ENCODE data around the gene LCN6. TPM values are rescaled to one million over a fixed set of nuclear protein-coding genes. Genes with fewer than 3 reads are reported as not detected.
"Not testable (repeated sequence)": the region's sequence is repeated elsewhere in the genome, so short reads cannot be mapped to it uniquely, and the experiment has no call there.

The LCN6 gene
- total and polyA plus RNA-seq, 5 experiments from 2014 or later = not detected

DNA sequence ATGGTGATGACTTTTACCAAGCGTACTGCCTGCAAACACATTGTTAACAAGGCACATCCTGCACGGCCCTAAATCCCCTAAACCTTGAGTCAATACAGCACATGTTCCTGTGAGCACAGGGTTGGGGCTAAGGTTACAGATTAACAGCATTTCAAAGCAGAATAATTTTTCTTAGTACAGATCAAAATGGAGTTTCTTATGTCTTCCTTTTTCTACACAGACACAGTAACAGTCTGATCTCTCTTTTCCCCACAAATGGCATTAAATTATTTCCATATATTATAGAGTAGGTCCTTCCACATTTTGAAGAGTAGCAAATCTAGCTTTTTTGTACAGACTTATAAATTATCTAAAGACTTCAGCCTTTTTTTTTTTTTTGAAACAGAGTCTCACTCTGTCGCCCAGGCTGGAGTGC is 41.2 kb upstream of the LCN6 start:
- H3K9me3 Mint-ChIP-seq = no peaks in the 10 kb centered on the region
- H3K27ac Mint-ChIP-seq = peak overlapping the region in 1 of 10 donors; percentile 69
- no peak overlapping the region for H3K4me3 Mint-ChIP-seq
- ATAC-seq = no peak
- H3K4me1 Mint-ChIP-seq = peaks cover 4 to 33% (median 28%) of the 10 kb centered on the region in 4 donors
- POLR2A ChIA-PET = interaction anchor here (1.0 kb wide), 1 partner anchor 239 kb away, joined by 5 read pairs; no protein-coding TSS in a partner anchor
- peaks cover 0 to 9% (median 3%) of the 10 kb centered on the region in 3 donors for H3K36me3 Mint-ChIP-seq
- no peak for DNase-seq
- H3K27me3 Mint-ChIP-seq = peaks cover 0 to 5% (median 0%) of the 10 kb centered on the region in 5 donors

DNA sequence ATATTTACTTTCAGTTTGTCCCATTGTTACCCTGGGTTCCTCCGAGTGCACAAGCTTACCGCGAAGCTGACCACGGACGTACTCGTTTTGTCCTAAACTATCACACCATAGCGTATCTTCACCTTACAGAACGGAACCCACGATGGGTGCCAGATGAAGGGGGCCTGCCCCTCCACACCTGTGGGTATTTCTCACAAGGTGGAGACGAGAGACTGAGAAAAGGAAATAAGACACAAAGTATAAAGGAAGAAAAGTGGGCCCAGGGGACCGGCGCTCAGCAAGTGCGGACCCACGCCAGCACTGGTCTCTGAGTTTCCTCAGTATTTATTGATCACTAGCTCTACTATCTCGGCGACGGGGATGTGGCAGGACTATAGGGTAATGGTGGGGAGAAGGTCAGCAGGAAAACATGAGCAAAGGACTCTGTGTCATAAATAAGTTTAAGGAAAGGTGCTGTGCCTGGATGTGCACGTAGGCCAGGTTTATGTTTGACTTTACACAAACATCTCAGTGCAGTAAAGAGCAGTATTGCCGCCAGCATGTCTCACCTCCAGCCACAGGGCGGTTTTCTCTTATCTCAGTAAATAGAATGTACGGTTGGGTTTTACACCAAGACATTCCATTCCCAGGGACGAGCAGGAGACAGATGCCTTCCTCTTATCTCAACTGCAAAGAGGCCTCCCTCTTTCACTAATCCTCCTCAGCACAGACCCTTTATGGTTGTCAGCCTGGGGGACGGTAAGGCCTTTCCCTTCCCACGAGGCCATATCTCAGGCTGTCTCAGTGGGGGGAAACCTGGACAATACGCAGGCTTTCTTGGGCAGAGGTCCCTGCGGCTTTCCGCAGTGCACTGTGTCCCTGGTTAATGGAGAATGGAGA is 40.6 kb upstream of the LCN6 start:
- H3K36me3 Mint-ChIP-seq, H3K27me3 Mint-ChIP-seq, H3K9me3 Mint-ChIP-seq, ATAC-seq, DNase-seq: not testable (repeated sequence)
- Mint-ChIP-seq H3K27ac (peak overlapping the region in 3 of 10 donors; percentile 12 to 40 (median 21)), H3K4me1 (peaks cover 4 to 33% (median 28%) of the 10 kb centered on the region in 4 donors), H3K4me3 (peak overlapping the region in 1 of 10 donors; percentile 70)
- POLR2A ChIA-PET = interaction anchor here (0.9 to 1.3 kb wide), 3 partner anchors 240 to 247 kb away, joined by 3 to 5 read pairs (median 5); no protein-coding TSS in a partner anchor

DNA sequence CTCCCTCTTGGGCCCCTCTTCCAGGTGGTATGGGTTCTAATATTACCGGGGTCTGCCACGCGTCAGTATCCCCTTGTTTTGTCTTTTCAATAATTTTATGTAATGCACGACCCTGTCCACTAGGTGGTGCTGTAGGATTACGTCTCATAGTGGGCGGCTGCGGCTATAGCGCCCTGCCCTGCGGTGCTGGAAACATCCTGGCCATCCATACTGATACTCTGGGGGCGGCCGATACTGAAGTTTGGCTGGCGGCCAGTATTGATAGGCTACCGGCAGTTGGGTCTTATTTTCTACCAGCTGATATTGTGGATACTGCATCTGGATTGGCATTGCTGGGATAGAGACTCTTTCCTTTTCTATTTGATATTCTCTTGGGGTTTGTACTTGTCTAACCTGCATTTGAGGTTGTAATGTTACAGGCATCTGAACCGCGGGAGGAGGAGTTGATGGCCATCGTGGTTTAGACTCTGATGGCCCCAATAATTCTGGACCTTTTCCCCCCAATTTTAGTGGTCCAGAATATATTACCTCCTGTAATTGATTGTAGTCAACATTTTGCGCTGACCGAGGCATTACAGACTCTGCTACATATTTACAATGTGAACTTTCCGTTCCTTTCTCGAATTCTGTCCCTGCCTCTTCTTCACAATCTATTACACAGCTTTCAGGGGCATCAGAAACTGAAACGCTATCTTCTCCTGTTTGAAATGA is 39.5 kb upstream of the LCN6 start:
- ATAC-seq (no peak), DNase-seq (peak; percentile 38 to 86 (median 70))
- Mint-ChIP-seq H3K36me3 (peaks cover 0 to 2% (median 0%) of the 10 kb centered on the region in 3 donors), H3K4me1 (peaks cover 1 to 33% (median 25%) of the 10 kb centered on the region in 4 donors), H3K27ac (no peak overlapping the region), H3K9me3 (no peaks in the 10 kb centered on the region), H3K4me3 (peak overlapping the region in 1 of 10 donors; percentile 3), H3K27me3 (peaks cover 0 to 5% (median 2%) of the 10 kb centered on the region in 5 donors)
- POLR2A ChIA-PET = interaction anchor here (0.9 to 1.3 kb wide), 3 partner anchors 243 to 248 kb away, joined by 3 to 5 read pairs (median 4); no protein-coding TSS in a partner anchor

DNA sequence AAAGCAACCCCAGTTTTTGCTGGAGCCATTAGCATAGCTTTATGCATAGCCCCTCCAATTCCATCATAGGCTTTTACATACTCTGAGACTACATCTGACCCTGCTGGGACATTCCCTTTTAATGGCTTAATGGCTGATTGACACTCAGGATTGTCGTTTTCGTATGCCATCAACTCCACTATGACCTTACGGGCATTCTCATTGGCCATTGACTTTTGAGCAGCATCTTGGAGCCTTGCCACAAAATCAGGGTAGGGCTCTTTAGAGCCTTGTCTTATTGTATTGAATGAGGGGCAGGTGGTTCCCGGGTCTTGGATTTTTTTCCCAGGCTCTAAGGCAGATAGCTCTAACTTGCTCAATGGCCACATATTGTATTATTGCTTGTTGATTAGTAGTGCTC is 38.7 kb upstream of the LCN6 start:
- not testable (repeated sequence) for H3K27me3 Mint-ChIP-seq, ATAC-seq, DNase-seq, H3K9me3 Mint-ChIP-seq, H3K36me3 Mint-ChIP-seq, H3K4me3 Mint-ChIP-seq, H3K27ac Mint-ChIP-seq
- peaks cover 1 to 29% (median 19%) of the 10 kb centered on the region in 4 donors for H3K4me1 Mint-ChIP-seq
- POLR2A ChIA-PET = interaction anchor here (1.0 kb wide), 1 partner anchor 244 kb away, joined by 4 read pairs; no protein-coding TSS in a partner anchor

DNA sequence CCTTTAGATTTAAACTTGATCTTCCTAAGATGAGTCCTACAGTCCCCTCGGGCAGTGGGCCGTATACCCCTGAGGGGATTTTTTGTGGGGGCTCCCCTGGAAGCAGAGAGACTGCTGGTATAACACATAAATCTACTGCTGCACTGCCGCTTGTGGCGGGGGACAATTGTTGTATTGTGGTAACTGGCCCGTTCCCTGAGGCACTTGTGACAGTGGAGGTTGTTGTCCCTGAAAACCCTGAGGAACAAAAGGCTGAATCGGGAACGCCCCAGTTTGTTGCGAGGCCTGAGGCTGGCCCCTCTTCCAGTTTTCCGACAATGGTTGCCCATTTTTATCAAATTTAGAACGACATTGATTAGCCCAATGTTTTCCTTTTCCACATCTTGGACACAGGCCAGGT is 38.1 kb upstream of the LCN6 start:
- POLR2A ChIA-PET = interaction anchor here (0.6 kb wide), 2 partner anchors 346 to 788 kb away, joined by 3 to 6 read pairs; no protein-coding TSS in a partner anchor
- peaks cover 1 to 25% (median 16%) of the 10 kb centered on the region in 4 donors for H3K4me1 Mint-ChIP-seq
- no peaks in the 10 kb centered on the region for H3K36me3 Mint-ChIP-seq
- H3K9me3 Mint-ChIP-seq = no peaks in the 10 kb centered on the region
- no peak for ATAC-seq
- H3K4me3 Mint-ChIP-seq = no peak overlapping the region
- DNase-seq = no peak
- H3K27me3 Mint-ChIP-seq = peaks cover 0 to 5% (median 3%) of the 10 kb centered on the region in 5 donors
- H3K27ac Mint-ChIP-seq = no peak overlapping the region

DNA sequence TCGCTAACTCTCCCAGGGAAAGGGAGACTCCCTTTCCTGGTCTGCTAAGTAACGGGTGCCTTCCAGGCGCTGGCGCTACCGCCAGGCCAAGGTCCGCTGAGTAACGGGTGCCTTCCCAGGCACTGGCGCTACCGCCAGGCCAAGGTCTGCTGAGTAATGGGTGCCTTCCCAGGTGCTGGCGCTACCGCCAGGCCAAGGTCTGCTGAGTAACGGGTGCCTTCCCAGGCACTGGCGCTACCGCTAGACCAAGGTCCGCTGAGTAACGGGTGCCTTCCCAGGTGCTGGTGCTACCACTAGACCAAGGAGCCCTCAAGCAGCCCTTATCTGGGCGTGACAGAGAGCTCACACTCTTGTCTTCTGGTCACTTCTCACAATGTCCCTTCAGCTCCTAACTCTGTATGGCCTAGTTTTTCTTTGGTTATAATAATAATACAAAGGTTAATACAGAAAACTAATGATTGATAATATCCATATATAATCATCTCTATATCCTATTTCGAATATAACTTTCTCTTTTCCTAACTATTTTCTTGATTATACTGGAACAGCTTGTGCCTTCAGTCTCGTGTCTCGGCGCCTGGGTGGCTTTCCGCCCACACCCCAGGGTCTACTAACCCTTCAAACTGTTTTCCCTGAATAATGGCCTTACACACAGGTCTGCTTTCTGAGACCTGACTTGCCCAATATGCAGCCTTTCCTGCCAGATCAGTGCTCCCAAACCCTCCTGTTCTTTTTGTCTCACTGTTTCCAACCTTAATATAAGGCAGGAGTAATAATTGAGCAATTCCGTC is 37.4 kb upstream of the LCN6 start:
- not testable (repeated sequence) for H3K9me3 Mint-ChIP-seq, H3K36me3 Mint-ChIP-seq, H3K27ac Mint-ChIP-seq, DNase-seq, ATAC-seq, H3K27me3 Mint-ChIP-seq, H3K4me3 Mint-ChIP-seq
- POLR2A ChIA-PET = interaction anchor here (0.6 kb wide), 2 partner anchors 347 to 788 kb away, joined by 3 to 6 read pairs; no protein-coding TSS in a partner anchor
- H3K4me1 Mint-ChIP-seq = peaks cover 1 to 24% (median 14%) of the 10 kb centered on the region in 4 donors

DNA sequence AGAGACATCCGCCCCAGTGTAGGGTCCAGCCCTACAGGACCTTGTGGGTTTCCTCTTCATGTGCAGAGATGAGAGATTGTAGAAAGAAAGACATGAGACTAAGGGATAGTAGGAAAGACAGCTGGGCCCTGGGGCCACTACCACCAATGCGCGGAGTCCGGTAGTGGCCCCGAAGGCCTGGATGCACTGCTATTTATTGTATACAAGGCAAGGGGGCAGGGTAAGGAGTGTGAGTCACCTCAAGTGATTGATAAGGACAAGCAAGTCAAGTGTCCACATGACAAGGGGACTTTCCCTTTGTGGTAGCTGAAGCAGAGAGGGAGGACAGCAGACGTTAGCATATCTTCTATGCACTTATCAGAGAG is 36.7 kb upstream of the LCN6 start:
- Mint-ChIP-seq H3K27me3 (peaks cover 0 to 5% (median 3%) of the 10 kb centered on the region in 5 donors), H3K9me3 (no peaks in the 10 kb centered on the region), H3K27ac (no peak overlapping the region), H3K4me1 (peaks cover 1 to 16% (median 9%) of the 10 kb centered on the region in 4 donors), H3K4me3 (no peak overlapping the region), H3K36me3 (no peaks in the 10 kb centered on the region)
- no peak for DNase-seq
- no peak for ATAC-seq
- POLR2A ChIA-PET = no interaction called here

DNA sequence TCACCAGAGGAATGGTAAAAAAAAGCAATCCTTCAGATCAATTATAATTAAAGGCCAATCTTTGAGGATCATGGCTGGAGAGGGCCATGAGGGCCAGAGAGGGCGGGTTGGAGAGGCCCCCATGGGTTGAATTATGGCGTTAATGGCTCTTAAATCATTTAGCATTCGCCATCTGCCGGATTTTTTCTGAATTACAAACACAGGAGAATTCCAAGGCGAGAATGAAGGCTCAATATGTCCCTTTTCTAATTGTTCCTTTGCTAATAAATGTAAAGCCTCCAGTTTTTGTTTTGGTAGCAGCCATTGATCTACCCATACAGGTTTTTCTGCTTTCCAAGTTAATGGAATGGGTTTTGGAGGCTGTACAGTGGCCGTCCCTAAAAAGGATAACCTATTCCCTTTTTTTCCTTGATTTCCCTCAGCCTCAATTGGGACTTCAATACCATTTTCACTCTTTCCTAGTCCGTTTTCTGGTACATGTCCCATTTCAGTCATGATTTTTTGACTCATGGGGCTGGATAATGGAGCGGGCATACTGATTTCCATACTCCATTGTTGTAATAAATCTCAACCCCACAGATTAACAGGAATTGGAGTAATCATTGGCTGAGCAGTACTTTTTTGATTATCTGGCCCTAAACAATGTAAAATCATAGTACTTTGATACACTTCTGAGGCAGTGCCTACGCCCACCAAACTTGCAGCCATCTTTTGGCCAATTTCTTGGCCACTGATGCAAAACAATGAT is 36.1 kb upstream of the LCN6 start:
- Mint-ChIP-seq H3K36me3 (no peaks in the 10 kb centered on the region), H3K9me3 (no peaks in the 10 kb centered on the region), H3K27ac (no peak overlapping the region), H3K4me1 (peaks cover 1 to 16% (median 9%) of the 10 kb centered on the region in 4 donors), H3K4me3 (no peak overlapping the region), H3K27me3 (peaks cover 0 to 5% (median 3%) of the 10 kb centered on the region in 5 donors)
- ATAC-seq (no peak), DNase-seq (no peak)
- POLR2A ChIA-PET = no interaction called here

DNA sequence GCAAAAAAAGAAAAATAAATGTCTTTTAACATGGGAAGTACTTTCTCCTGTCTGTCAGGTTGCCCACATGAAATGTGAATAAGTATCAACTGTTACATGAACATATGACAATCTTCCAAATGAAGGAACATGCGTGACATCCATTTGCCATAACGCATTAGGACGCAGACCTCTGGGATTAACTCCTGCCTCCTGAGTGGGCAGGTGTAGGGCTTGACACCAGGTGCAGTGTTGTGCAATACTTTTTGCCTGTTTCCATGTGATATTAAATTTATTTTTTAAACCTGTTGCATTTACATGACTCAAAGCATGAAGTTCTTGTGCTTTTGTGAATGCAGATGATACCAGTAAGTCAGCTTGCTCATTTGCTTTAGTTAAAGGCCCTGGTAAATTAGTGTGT is 34.1 kb upstream of the LCN6 start:
- Mint-ChIP-seq H3K4me1 (peaks cover under 1 to 4% (median 1%) of the 10 kb centered on the region in 4 donors), H3K27me3 (peaks cover 2 to 21% (median 9%) of the 10 kb centered on the region in 5 donors), H3K4me3 (no peak overlapping the region), H3K9me3 (no peaks in the 10 kb centered on the region), H3K36me3 (no peaks in the 10 kb centered on the region), H3K27ac (no peak overlapping the region)
- DNase-seq (no peak), ATAC-seq (no peak)
- POLR2A ChIA-PET = no interaction called here

DNA sequence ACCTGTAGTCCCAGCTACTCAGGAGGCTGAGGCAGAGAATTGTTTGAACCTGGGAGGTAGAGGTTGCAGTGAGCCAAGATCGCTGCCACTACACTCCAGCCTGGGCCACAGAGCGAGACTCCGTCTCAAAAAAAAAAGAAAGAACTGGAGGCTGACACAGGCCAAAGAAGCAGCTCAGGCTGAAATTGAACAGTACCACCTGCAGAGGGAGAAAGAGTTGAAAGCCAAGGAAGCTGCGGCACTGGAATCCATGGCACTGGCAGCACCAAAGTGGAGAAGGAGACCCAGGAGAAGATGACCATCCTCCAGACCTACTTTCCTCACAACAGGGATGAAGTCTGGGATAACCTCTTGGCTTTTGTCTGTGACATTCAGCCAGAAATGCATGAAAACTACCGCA is 31.5 kb upstream of the LCN6 start:
- ATAC-seq (no peak), DNase-seq (peak in 1 of 10 donors; percentile 23)
- Mint-ChIP-seq H3K4me3 (no peak overlapping the region), H3K9me3 (no peaks in the 10 kb centered on the region), H3K4me1 (peaks cover 0 to 3% (median 0%) of the 10 kb centered on the region in 4 donors), H3K27ac (no peak overlapping the region), H3K36me3 (no peaks in the 10 kb centered on the region), H3K27me3 (peaks cover 0 to 29% (median 10%) of the 10 kb centered on the region in 5 donors)
- POLR2A ChIA-PET = interaction anchor here (1.2 kb wide), 1 partner anchor 247 kb away, joined by 3 read pairs; no protein-coding TSS in a partner anchor

DNA sequence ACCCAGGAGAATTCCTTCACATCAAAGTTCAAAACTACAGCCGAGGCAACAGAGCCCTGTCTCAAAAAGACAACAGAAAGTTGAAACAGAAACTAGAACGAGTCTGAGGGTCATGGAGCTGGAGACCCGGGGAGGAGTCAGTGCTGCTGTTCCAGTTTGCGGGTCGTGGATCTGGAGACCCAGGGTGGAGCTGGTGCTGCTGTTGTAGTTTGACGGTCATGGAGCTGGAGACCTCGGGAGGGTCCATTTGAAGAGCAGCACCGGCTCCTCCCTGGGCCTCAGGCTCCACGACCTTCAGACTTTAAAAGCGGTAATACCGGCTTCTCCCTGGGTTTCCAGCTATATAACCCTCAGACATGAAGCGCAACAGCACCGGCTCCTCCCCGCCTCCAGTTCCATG is 29.0 kb upstream of the LCN6 start:
- Mint-ChIP-seq H3K4me1 (peaks cover 2 to 7% (median 5%) of the 10 kb centered on the region in 4 donors), H3K27ac (no peak overlapping the region)
- POLR2A ChIA-PET = no interaction called here

More for the DNA sequence above, 29.0 kb upstream of the LCN6 start:
- H3K27me3 Mint-ChIP-seq = peaks cover 1 to 29% (median 14%) of the 10 kb centered on the region in 5 donors
- no peak for DNase-seq
- H3K9me3 Mint-ChIP-seq = peaks cover 0 to 5% (median 0%) of the 10 kb centered on the region in 9 donors
- no peak overlapping the region for H3K4me3 Mint-ChIP-seq
- H3K36me3 Mint-ChIP-seq = peaks cover 0 to 3% (median 0%) of the 10 kb centered on the region in 3 donors
- no peak for ATAC-seq

Measured in naive thymus-derived CD8-positive, alpha-beta T cell (primary cell).